Panc1 (cell line): ENCODE results near the gene MTUS2. TPM values are rescaled to one million over a fixed set of nuclear protein-coding genes. Genes with fewer than 3 reads are reported as not detected.

ENCODE experiments used
- ATAC-seq: fragments of 200-7000 bp; cut with Tn5 transposase; 2 replicates; pipeline ENCODE4 v1.9.1; 2020; ENCODE audit warnings: mild to moderate bottlenecking, moderate library complexity
- BruUV-seq: library from RNA; stranded (reverse); fragments of 400-500 nt; replicated peaks from 2 replicates; lab custom pipeline; 2021; lab: Mats Ljungman, UMichigan
- CTCF ChIA-PET: fragments of 300-600 bp; sonication (Branson Sonifier 250); formaldehyde crosslinking; loops from one replicate; lab custom pipeline; 2022; ENCODE audit warnings: antibody characterized with exemption; lab: Charles Lee
- POLR2A ChIA-PET: fragments of 300-600 bp; sonication (Branson Sonifier 250); formaldehyde crosslinking; loops from one replicate; lab custom pipeline; 2022; ENCODE audit warnings: antibody characterized with exemption; lab: Charles Lee
- DNase-seq: peaks from one replicate; pipeline ENCODE4 v3.0.0-alpha.2; 2010; ENCODE audit warnings: low read depth, low spot score
- H3K27ac ChIP-seq: 2 replicates; pipeline ENCODE4 v1.5.1; 2011; ENCODE audit warnings: mild to moderate bottlenecking, low read length, inconsistent platforms
- H3K27me3 ChIP-seq: fragments of 200-500 bp; sonication (Bioruptor generic); 2 replicates; pipeline ENCODE4 v1.6.0; 2014; ENCODE audit warnings: low read length, inconsistent platforms; ENCODE audit not compliant: control insufficient read depth, insufficient read depth
- H3K36me3 ChIP-seq: fragments of 200-500 bp; sonication (Bioruptor generic); 2 replicates; pipeline ENCODE4 v1.5.1; 2014; ENCODE audit warnings: inconsistent platforms, mild to moderate bottlenecking, low read length, moderate library complexity; ENCODE audit not compliant: control insufficient read depth, insufficient read depth
- H3K4me1 ChIP-seq: 2 replicates; pipeline ENCODE4 v1.5.1; 2011; ENCODE audit warnings: inconsistent platforms, mild to moderate bottlenecking, low read length, moderate library complexity; ENCODE audit not compliant: control insufficient read depth, insufficient read depth
- H3K4me3 ChIP-seq, 2 experiments: 2 replicates each; pipeline ENCODE4 v1.5.1; 2011 to 2012; ENCODE audit warnings: low read depth in 2 of 2, low read length in 2 of 2, mild to moderate bottlenecking in 2 of 2, inconsistent platforms in 1 of 2, moderate library complexity in 1 of 2
- H3K9me3 ChIP-seq: fragments of 200-500 bp; sonication (Bioruptor generic); 2 replicates; pipeline ENCODE4 v1.5.1; 2014; ENCODE audit warnings: low read depth, mild to moderate bottlenecking, inconsistent platforms, low read length, moderate library complexity; ENCODE audit not compliant: control insufficient read depth, insufficient read depth
- POLR2AphosphoS5 ChIP-seq: IDR thresholded peaks from 2 replicates; pipeline ENCODE4 v1.6.1; 2012; ENCODE audit warnings: mild to moderate bottlenecking, low read depth, low read length, moderate library complexity
- REST ChIP-seq, 2 experiments: IDR thresholded peaks; 2 replicates each; pipeline ENCODE4 v1.6.1; 2011 to 2012; ENCODE audit warnings: low read depth in 2 of 2, control low read depth in 1 of 2, low read length in 1 of 2, mild to moderate bottlenecking in 1 of 2, moderate library complexity in 1 of 2; ENCODE audit not compliant: insufficient read depth in 1 of 2
- SIN3A ChIP-seq: IDR thresholded peaks from 2 replicates; pipeline ENCODE4 v1.6.1; 2012; ENCODE audit warnings: low read depth, mild to moderate bottlenecking, low read length, moderate library complexity, borderline replicate concordance; ENCODE audit not compliant: insufficient read depth
- TCF7L2 ChIP-seq: IDR thresholded peaks from 2 replicates; pipeline ENCODE4 v1.6.1; 2011; ENCODE audit warnings: mild to moderate bottlenecking, low read depth, low read length, inconsistent platforms
- in situ Hi-C: cut with HindIII; loops from 2 replicates; pipeline ENCODE4 v1.10.0; 2016; ENCODE audit warnings: low sequenced_read_pairs, low pct_unique_long_range_greater_than_20kb
- intact Hi-C: fragments of 100-400 bp; cut with micrococcal nuclease; formaldehyde crosslinking; loops from one replicate; pipeline ENCODE4 v1.10.0; 2022; ENCODE audit not compliant: unreplicated experiment
- total RNA-seq: library from RNA; stranded (reverse); gene quantifications from one replicate; pipeline ENCODE4 v1.2.1, GENCODE V29; 2021; ENCODE audit not compliant: unreplicated experiment
- TF ChIP-seq, protein P1 (sequence below): fragments of 450-650 bp; IDR thresholded peaks from 2 replicates; pipeline ENCODE4 v1.5.1; 2017; ENCODE audit warnings: mild to moderate bottlenecking

Gene MTUS2
- total RNA-seq, 1 experiment from 2014 or later: 0.05 TPM

GRCh38 chr13:29411481-29411880 lies 591.3 kb downstream of the MTUS2 start:
- no peak for DNase-seq
- no peak overlapping the region for H3K27ac ChIP-seq
- in situ Hi-C loops: no loop called here
- no peak for TF ChIP-seq REST (IDR thresholded peaks at IDR 0.05; ENCODE audit: insufficient read depth in 1 of 2, low read depth in 2 of 2, low read length in 1 of 2)
- TF ChIP-seq POLR2AphosphoS5: no peak
- no peak for TF ChIP-seq TCF7L2
- TF ChIP-seq, protein P1, sequence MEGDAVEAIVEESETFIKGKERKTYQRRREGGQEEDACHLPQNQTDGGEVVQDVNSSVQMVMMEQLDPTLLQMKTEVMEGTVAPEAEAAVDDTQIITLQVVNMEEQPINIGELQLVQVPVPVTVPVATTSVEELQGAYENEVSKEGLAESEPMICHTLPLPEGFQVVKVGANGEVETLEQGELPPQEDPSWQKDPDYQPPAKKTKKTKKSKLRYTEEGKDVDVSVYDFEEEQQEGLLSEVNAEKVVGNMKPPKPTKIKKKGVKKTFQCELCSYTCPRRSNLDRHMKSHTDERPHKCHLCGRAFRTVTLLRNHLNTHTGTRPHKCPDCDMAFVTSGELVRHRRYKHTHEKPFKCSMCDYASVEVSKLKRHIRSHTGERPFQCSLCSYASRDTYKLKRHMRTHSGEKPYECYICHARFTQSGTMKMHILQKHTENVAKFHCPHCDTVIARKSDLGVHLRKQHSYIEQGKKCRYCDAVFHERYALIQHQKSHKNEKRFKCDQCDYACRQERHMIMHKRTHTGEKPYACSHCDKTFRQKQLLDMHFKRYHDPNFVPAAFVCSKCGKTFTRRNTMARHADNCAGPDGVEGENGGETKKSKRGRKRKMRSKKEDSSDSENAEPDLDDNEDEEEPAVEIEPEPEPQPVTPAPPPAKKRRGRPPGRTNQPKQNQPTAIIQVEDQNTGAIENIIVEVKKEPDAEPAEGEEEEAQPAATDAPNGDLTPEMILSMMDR: no peak
- no peak for TF ChIP-seq SIN3A
- intact Hi-C loops: no loop called here
- no peaks in the 10 kb centered on the region for H3K9me3 ChIP-seq
- H3K4me1 ChIP-seq: no peaks in the 10 kb centered on the region
- ChIA-PET POLR2A (no interaction called here), CTCF (no interaction called here)
- no peaks in the 10 kb centered on the region for H3K36me3 ChIP-seq
- H3K27me3 ChIP-seq: no peaks in the 10 kb centered on the region; the same call in 1 of the 2 replicates
- no peak for ATAC-seq
- H3K4me3 ChIP-seq: no peak overlapping the region
- no TSS peak for BruUV-seq

GRCh38 chr13:29418026-29418425 lies 597.9 kb downstream of the MTUS2 start:
- BruUV-seq: no TSS peak
- no peaks in the 10 kb centered on the region for H3K4me1 ChIP-seq
- TF ChIP-seq SIN3A (no peak), POLR2AphosphoS5 (no peak), REST (IDR thresholded peaks at IDR 0.05; ENCODE audit: insufficient read depth in 1 of 2, low read depth in 2 of 2, low read length in 1 of 2) (no peak), TCF7L2 (no peak)
- TF ChIP-seq, protein P1: no peak
- ChIA-PET POLR2A (no interaction called here), CTCF (no interaction called here)
- no peak for ATAC-seq
- H3K27ac ChIP-seq: no peak overlapping the region
- in situ Hi-C loops (no loop called here), intact Hi-C loops (no loop called here)
- DNase-seq: no peak
- H3K27me3 ChIP-seq: no peaks in the 10 kb centered on the region; the same call in 1 of the 2 replicates
- no peak overlapping the region for H3K4me3 ChIP-seq
- no peaks in the 10 kb centered on the region for H3K36me3 ChIP-seq
- no peaks in the 10 kb centered on the region for H3K9me3 ChIP-seq
